HL-60/S4 treated with phorbol 12-myristate 13-acetate at 8.2 ng/mL for 4 days and 3 days (cell line): ENCODE measurements around the gene GPATCH4.

Source experiments
- in situ Hi-C: fragments of 300-500 bp; cut with MboI; formaldehyde crosslinking; loops from 2 replicates; pipeline ENCODE4 v1.15.0; 2022; ENCODE audit warnings: low sequenced_read_pairs

The GPATCH4 gene

GRCh38 chr1:156551066-156551643 is 50.1 kb downstream of the GPATCH4 start:
- in situ Hi-C loops = no loop called here

- in situ Hi-C loops = no loop called here
These were observed 50.9 kb downstream of the GPATCH4 start for GRCh38 chr1:156550346-156550745.

- in situ Hi-C loops = no loop called here
These were observed 51.4 kb downstream of the GPATCH4 start for GRCh38 chr1:156549831-156550230.

GRCh38 chr1:156549390-156549789 is 51.9 kb downstream of the GPATCH4 start:
- in situ Hi-C loops = no loop called here

DNA sequence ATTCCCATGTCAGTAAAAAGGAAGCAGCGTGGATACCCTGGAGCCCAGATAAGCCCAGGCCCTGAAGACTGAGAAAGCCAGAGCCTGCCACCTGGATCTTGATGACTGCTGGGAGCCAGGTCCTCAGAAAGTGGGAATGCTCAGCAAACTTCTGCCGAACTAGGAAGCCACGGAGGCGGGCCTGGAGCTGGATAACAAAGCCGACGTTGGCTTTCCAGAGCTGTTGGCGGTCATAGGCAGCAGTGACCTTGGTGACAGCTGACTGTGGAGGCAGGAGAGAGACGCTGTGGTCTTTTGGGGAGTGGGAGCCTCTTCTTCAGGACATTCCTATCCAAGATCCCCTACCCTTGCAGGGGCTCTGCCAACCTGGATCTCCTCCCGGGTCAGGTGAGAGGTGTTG is 53.3 kb downstream of the GPATCH4 start:
- in situ Hi-C loops = no loop called here

- in situ Hi-C loops = no loop called here
These were observed 53.8 kb downstream of the GPATCH4 start for GRCh38 chr1:156547434-156547833.

DNA sequence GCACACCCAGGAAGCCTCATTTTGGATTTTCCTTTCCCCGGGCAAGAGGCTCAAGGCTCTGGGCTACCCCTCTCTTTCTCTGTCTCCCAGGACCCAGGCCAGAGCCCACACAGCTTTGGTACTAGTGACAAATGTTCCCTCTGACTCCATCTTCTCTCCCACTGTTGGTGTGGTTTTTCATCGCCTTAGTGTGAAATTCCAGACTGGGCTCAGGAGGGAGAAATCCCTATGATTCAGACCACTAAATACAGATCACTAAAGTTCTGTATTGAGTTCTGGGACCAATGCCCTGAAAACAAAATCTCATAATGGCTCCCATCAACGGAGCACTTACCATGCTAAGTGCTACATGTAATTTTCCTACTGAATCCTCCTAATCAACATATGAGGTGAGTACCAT is 55.0 kb downstream of the GPATCH4 start:
- in situ Hi-C loops = no loop called here

DNA sequence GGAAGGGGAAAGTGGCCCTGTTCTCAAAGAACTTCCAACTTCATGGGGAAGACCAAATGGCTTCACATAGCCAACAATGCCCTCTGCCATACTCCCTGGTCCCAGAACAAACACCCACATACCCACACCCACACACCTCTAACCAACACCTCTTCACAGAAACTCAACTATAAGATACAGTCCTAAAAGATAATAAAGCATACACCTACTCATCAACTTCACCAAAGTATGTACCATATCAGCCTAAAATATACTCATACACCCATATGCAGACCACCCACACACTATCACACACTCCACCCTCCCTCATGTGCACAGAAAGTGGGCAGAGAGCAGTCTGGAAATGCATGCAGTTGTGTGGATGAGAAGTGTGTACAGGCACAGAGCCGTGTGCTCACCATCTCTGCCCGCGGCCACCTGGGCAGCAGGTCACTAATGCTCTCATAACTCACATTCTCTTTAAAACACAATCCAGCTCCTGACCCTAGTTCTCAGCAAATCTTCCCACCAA is 56.6 kb downstream of the GPATCH4 start:
- in situ Hi-C loops = no loop called here
